ENCODE data around the gene RYR1. TPM values are rescaled to one million over a fixed set of nuclear protein-coding genes. Genes with fewer than 3 reads are reported as not detected.
A peak's percentile ranks its signal among the peaks of the same experiment; 100 is the strongest.

RYR1 gene
- total RNA-seq (1 to 10 TPM in 3 of 4 donors, under 1 TPM in 1; 0.71 to 4.1 (median 2.0) TPM), polyA plus RNA-seq (under 1 TPM; under 0.01 to 0.85 (median under 0.01) TPM)

DNA sequence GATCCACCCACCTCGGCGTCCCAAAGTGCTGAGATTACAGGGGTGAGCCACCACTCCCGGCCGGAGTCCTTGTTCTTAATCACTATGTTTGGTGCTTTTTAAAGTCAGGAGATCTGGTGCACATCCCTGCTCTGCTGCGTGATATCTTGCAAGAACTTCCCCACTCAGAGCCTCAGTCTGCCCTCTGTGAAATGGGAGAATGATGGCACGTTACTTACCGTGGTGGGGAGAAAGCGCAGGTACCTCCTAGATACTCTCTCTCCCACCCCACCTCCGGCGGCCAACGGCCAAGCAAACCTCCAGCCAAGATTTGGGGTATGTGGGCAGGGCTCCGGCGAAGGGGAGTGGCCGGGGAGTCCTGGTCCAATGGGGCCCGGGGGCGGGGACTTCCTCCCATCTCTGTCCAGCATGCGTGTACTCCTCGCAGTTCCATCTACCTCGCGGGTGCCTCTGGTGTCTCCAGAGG is at the start of gene RYR1:
TSS of gene RYR1 (plus strand) at position 424 of the 466 bp plus-strand sequence. CDS start 139 bp downstream, outside the sequence.
- H3K4me3 ChIP-seq = peak within 1 kb of the TSS in 1 of 4 donors; percentile 31
- peaks cover 0 to 4% (median 0%) of the 10 kb centered on the region in 4 donors for H3K4me1 ChIP-seq
- TF ChIP-seq CTCF (IDR thresholded peaks at IDR 0.05) (no peak), POLR2AphosphoS5 (IDR thresholded peaks at IDR 0.05) (no peak), POLR2A (IDR thresholded peaks at IDR 0.05) (no peak)
- WGBS, 2 donors = 16 to 17% methylated on average over 20 of the region's 20 CpGs
- intact Hi-C loops (cut with DNase I) = no loop called here
- no peaks in the 10 kb centered on the region for H3K9me3 ChIP-seq
- peaks cover 12 to 49% (median 36%) of the 10 kb centered on the region in 3 donors for H3K27me3 ChIP-seq
- H3K36me3 ChIP-seq = no peaks in the 10 kb centered on the region
- no peak within 1 kb of the TSS for H3K27ac ChIP-seq
- DNase-seq = no peak

- no peak for TF ChIP-seq POLR2AphosphoS5 (IDR thresholded peaks at IDR 0.05)
- no peak for TF ChIP-seq EP300 (IDR thresholded peaks at IDR 0.05)
- no peak for TF ChIP-seq POLR2A (IDR thresholded peaks at IDR 0.05)
- TF ChIP-seq CTCF (IDR thresholded peaks at IDR 0.05) = no peak
- no peaks in the 10 kb centered on the region for H3K9me3 ChIP-seq
- peaks cover 15 to 91% (median 86%) of the 10 kb centered on the region in 3 donors for H3K27me3 ChIP-seq
- peaks cover 0 to 28% (median 25%) of the 10 kb centered on the region in 4 donors for H3K4me1 ChIP-seq
- DNase-seq = no peak
- H3K36me3 ChIP-seq = peaks cover 45 to 67% (median 50%) of the 10 kb centered on the region in 4 donors
- 97% methylated on average over 2 of the region's 2 CpGs for WGBS, 2 donors
- no peak overlapping the region for H3K4me3 ChIP-seq
- no peak overlapping the region for H3K27ac ChIP-seq
- intact Hi-C loops (cut with DNase I) = no loop called here
Observed at GRCh38 chr19:38383743-38384142, 49.7 kb upstream of the RYR1 start.

DNA sequence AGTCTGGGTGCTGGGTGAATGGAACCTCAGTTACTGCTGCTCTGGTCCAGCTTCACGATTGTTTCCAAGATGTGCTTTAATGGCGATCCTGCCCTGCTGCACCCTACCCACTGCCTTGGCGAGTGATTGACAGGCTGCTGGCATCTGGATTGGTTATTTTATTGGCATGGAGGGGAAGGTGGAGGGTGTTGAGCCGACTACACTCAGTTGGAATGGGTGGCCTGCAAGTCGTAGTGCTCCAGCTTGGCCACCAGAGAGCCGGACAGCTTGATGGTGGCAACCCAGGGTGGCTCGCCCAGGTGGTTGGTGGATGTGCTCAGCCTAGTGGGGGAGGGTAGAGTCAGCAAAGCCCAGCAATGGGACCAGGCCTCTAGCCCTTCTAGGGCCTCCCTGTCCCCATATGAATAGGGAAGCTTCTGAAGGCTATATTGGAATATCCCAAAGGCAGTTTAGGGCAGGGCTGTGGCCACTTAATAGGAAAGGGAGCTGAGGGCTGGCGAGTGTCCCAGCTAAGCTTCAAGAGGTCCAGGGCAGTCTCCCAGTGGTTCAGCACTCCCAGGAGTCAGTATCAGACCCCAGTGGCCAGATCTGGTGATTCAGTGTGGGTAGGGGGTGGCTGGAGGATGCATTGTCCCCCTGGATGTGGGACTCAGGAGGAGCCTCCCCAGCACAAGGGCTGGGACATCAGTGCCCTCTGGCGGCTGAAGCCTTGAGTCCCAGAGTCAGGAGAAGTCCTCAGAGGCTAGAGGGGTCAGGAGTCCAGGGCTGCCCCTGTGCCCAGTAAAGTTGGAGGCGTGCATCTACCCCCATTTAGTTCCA is 49.1 kb upstream of the RYR1 start:
- intact Hi-C loops (cut with DNase I) = no loop called here
- H3K4me3 ChIP-seq = no peak overlapping the region
- peaks cover 41 to 60% (median 45%) of the 10 kb centered on the region in 4 donors for H3K36me3 ChIP-seq
- H3K27ac ChIP-seq = no peak overlapping the region
- H3K9me3 ChIP-seq = no peaks in the 10 kb centered on the region
- peaks cover 15 to 93% (median 92%) of the 10 kb centered on the region in 3 donors for H3K27me3 ChIP-seq
- 85 to 90% methylated on average over 10 of the region's 10 CpGs for WGBS, 2 donors
- TF ChIP-seq POLR2AphosphoS5 (IDR thresholded peaks at IDR 0.05) (no peak), POLR2A (IDR thresholded peaks at IDR 0.05) (no peak), CTCF (IDR thresholded peaks at IDR 0.05) (no peak), EP300 (IDR thresholded peaks at IDR 0.05) (no peak)
- no peak for DNase-seq
- peaks cover 0 to 34% (median 32%) of the 10 kb centered on the region in 4 donors for H3K4me1 ChIP-seq

DNA sequence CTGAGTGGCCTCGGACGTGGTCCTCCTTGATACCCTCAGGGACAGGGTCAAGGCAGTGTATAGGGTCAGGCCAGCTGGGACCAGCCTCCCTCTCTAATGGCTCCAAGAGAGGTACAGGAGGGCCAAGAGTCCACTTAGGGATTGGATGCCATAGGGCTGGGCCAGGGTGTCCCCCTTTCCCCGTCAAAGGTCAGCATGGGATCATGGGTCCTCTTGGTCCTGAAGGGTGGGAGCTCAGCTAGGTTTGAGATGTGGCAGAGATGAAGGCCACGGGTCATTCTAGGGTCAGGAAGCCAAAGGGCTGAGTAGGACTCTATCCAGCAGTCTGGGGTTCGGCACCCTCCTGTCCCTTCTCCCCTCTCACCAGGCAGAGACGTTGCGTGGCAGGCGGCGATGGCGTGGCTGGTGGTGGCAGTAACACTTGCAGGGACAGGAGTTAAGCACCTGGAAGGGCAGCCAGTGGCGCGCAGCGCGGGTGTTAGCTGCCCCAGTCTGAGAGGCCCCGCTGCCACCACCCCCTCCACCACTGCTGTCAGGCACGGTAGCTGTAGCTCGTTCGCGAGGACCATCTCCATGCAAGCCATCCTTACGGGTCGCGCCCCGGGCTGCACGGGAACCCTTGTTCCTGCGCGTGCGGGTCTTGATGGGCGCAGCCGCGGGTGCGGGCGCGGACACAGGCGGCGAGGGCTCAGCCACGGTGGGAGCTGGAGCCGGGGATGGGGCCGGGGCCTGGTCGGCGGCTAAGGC is 48.3 kb upstream of the RYR1 start:
- WGBS, 2 donors = 89 to 92% methylated on average over 40 of the region's 40 CpGs
- H3K9me3 ChIP-seq = no peaks in the 10 kb centered on the region
- TF ChIP-seq EP300 (IDR thresholded peaks at IDR 0.05) (no peak), CTCF (IDR thresholded peaks at IDR 0.05) (no peak), POLR2AphosphoS5 (IDR thresholded peaks at IDR 0.05) (no peak), POLR2A (IDR thresholded peaks at IDR 0.05) (no peak)
- DNase-seq = no peak
- intact Hi-C loops (cut with DNase I) = no loop called here
- H3K4me1 ChIP-seq = peaks cover 0 to 37% (median 33%) of the 10 kb centered on the region in 4 donors
- H3K36me3 ChIP-seq = peaks cover 37 to 52% (median 39%) of the 10 kb centered on the region in 4 donors
- peaks cover 15 to 99% (median 86%) of the 10 kb centered on the region in 3 donors for H3K27me3 ChIP-seq
- H3K27ac ChIP-seq = no peak overlapping the region
- H3K4me3 ChIP-seq = no peak overlapping the region
